22Rv1 (cell line): ENCODE results near the gene KAZALD1.

Experiments
- H3K27ac ChIP-seq: fragments of 450-650 bp; 2 replicates; pipeline ENCODE4 v1.5.1; 2017
- ZFX ChIP-seq: fragments of 450-650 bp; IDR thresholded peaks from 2 replicates; pipeline ENCODE4 v1.6.1; 2017; ENCODE audit warnings: antibody characterized with exemption, borderline replicate concordance
- TF ChIP-seq, protein P1 (sequence below): fragments of 450-650 bp; IDR thresholded peaks from 2 replicates; pipeline ENCODE4 v1.5.1; 2017; ENCODE audit warnings: mild to moderate bottlenecking

The KAZALD1 gene

DNA sequence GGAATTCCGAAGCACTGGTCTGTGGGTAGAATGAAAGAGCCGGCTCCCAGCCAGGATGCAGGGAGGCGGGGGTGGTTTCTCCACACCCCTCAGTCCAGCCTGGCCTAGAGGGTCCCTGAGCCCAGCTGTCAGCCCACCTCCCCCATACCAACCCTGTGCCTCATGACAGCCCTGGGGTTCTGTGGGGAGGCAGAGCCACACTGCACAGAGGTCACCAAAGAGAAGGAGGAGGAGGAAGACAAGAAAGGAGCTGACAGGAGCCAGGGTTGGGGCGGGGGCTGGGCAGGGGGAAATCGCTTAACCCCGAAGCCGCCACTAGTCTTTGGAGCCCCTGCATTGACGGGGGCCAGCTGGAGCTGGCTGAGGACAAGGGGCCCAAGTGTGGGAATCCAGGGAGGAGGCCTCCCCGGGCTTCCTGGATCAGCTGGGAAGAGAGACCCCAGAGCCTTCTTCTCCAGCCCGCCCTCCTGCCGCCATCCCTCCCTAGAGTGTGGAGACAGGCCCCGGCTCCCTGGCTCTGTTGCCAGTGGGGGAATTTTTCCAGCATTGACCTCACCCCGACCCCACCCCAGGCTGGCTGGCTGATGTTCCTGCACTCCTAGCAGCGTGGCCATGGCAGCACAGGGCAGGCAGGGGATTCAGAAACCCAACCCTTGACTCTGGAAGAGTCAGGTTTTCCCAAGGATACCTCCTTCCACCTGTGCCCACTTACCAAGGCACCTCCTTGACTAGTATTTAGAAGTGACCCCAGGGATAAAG is 32.5 kb downstream of the KAZALD1 start:
- peak overlapping the region; percentile 91 for H3K27ac ChIP-seq
- TF ChIP-seq ZFX: no peak
- TF ChIP-seq, protein P1, sequence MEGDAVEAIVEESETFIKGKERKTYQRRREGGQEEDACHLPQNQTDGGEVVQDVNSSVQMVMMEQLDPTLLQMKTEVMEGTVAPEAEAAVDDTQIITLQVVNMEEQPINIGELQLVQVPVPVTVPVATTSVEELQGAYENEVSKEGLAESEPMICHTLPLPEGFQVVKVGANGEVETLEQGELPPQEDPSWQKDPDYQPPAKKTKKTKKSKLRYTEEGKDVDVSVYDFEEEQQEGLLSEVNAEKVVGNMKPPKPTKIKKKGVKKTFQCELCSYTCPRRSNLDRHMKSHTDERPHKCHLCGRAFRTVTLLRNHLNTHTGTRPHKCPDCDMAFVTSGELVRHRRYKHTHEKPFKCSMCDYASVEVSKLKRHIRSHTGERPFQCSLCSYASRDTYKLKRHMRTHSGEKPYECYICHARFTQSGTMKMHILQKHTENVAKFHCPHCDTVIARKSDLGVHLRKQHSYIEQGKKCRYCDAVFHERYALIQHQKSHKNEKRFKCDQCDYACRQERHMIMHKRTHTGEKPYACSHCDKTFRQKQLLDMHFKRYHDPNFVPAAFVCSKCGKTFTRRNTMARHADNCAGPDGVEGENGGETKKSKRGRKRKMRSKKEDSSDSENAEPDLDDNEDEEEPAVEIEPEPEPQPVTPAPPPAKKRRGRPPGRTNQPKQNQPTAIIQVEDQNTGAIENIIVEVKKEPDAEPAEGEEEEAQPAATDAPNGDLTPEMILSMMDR: no peak

GRCh38 chr10:101095004-101095403 is 33.2 kb downstream of the KAZALD1 start:
- peak overlapping the region; percentile 91 for H3K27ac ChIP-seq
- no peak for TF ChIP-seq ZFX
- TF ChIP-seq, protein P1: no peak

GRCh38 chr10:101095550-101096213 is 33.9 kb downstream of the KAZALD1 start:
- TF ChIP-seq, protein P1: peak; percentile 96
- TF ChIP-seq ZFX: no peak
- peak overlapping the region; percentile 91 for H3K27ac ChIP-seq

DNA sequence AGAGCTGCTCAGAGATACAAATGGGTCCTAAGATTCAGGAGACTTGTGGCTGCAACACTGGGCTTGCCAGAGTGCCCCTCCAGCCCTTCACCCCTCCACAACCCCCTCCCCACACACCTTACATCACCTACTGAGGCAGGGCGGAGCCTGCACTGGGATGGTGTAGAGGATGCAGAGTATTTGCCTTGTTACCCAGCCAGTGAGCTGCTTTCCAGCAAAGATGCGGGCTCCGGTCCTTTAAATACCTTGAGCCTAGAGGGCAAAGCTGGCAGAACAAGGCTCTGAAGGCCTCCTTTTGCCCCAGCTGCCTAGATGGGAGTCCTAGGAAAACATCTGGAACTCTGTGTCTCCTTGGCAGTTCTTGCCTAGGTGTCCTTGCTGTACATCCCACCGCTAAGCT is 34.6 kb downstream of the KAZALD1 start:
- 0 out of 2 replicates have a peak overlapping the region, but pooled peaks have one; percentile 91 for H3K27ac ChIP-seq

GRCh38 chr10:101097881-101098280 is 36.1 kb downstream of the KAZALD1 start:
- no peak overlapping the region for H3K27ac ChIP-seq
- no peak for TF ChIP-seq ZFX
- TF ChIP-seq, protein P1: no peak

More for the DNA sequence above, 34.6 kb downstream of the KAZALD1 start:
- no peak for TF ChIP-seq ZFX
- TF ChIP-seq, protein P1: no peak

DNA sequence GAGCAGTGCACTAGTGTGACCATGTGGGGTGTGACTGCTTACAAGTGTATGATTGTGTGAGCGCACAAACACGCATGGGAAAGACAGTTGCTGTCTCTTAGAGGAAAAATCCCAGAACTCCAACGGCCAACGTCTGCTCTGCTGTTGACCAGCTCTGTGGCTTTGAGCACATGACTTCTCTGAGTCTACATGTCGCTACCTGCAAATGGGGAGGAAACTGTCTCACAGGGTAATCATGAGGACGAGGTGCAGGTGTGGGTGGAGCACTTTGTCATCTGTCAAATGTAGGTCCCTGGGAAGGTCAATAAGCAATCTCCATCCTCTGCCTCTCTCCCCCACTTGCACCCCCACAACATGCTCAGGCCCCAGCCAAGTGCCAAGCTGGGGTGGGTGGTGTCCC is 38.1 kb downstream of the KAZALD1 start:
- TF ChIP-seq, protein P1: no peak
- TF ChIP-seq ZFX: no peak
- no peak overlapping the region for H3K27ac ChIP-seq

- no peak for TF ChIP-seq ZFX
- TF ChIP-seq, protein P1: no peak
- H3K27ac ChIP-seq: no peak overlapping the region
Observed at GRCh38 chr10:101101372-101101881, 39.6 kb downstream of the KAZALD1 start.
